Measurements from ENCODE around the gene CYP2A7.

- no peak for TF ChIP-seq POLR2A (IDR thresholded peaks at IDR 0.05)
- TF ChIP-seq, protein P1, sequence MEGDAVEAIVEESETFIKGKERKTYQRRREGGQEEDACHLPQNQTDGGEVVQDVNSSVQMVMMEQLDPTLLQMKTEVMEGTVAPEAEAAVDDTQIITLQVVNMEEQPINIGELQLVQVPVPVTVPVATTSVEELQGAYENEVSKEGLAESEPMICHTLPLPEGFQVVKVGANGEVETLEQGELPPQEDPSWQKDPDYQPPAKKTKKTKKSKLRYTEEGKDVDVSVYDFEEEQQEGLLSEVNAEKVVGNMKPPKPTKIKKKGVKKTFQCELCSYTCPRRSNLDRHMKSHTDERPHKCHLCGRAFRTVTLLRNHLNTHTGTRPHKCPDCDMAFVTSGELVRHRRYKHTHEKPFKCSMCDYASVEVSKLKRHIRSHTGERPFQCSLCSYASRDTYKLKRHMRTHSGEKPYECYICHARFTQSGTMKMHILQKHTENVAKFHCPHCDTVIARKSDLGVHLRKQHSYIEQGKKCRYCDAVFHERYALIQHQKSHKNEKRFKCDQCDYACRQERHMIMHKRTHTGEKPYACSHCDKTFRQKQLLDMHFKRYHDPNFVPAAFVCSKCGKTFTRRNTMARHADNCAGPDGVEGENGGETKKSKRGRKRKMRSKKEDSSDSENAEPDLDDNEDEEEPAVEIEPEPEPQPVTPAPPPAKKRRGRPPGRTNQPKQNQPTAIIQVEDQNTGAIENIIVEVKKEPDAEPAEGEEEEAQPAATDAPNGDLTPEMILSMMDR (IDR thresholded peaks at IDR 0.05) = no peak
These were observed 39.2 kb upstream of the CYP2A7 start for GRCh38 chr19:40921005-40921897.
